Measurements from ENCODE around the gene TOLLIP. TPM values are rescaled to one million over a fixed set of nuclear protein-coding genes. Genes with fewer than 3 reads are reported as not detected.
"Not testable (repeated sequence)": the region's sequence is repeated elsewhere in the genome, so short reads cannot be mapped to it uniquely, and the experiment has no call there.

The TOLLIP gene
- total RNA-seq, 1 experiment from 2014 or later = 53.4 TPM

DNA sequence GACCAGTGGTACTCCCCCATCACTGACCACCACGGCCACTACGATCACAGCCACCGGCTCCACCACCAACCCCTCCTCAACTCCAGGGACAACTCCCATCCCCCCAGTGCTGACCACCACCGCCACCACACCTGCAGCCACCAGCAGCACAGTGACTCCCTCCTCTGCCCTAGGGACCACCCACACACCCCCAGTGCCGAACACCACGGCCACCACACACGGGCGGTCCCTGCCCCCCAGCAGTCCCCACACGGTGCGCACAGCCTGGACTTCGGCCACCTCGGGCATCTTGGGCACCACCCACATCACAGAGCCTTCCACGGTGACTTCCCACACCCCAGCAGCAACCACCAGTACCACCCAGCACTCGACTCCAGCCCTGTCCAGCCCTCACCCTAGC, 62.4 kb downstream of the TOLLIP start:
- H3K4me3 Mint-ChIP-seq (ENCODE audit: low read depth, unreplicated experiment); H3K27me3 Mint-ChIP-seq (ENCODE audit: unreplicated experiment); H3K27ac Mint-ChIP-seq (ENCODE audit: unreplicated experiment); BruUV-seq (replicated peaks); intact Hi-C loops (cut with micrococcal nuclease; ENCODE audit: unreplicated experiment); CTCF ChIA-PET; H3K9me3 Mint-ChIP-seq (ENCODE audit: low read depth, unreplicated experiment); DNase-seq; H3K4me1 Mint-ChIP-seq (ENCODE audit: low read depth, unreplicated experiment): not testable (repeated sequence)
- peaks cover 28% of the 10 kb centered on the region for H3K36me3 Mint-ChIP-seq (ENCODE audit: insufficient read depth, unreplicated experiment)

DNA sequence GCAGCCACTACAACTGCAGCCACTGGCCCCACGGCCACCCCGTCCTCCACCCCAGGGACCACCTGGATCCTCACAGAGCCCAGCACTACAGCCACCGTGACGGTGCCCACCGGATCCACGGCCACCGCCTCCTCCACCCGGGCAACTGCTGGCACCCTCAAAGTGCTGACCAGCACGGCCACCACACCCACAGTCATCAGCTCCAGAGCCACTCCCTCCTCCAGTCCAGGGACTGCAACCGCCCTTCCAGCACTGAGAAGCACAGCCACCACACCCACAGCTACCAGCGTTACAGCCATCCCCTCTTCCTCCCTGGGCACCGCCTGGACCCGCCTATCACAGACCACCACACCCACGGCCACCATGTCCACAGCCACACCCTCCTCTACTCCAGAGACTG, 63.1 kb downstream of the TOLLIP start:
- intact Hi-C loops (cut with micrococcal nuclease; ENCODE audit: unreplicated experiment); H3K27ac Mint-ChIP-seq (ENCODE audit: unreplicated experiment); H3K27me3 Mint-ChIP-seq (ENCODE audit: unreplicated experiment); H3K4me1 Mint-ChIP-seq (ENCODE audit: low read depth, unreplicated experiment); BruUV-seq (replicated peaks); CTCF ChIA-PET; H3K4me3 Mint-ChIP-seq (ENCODE audit: low read depth, unreplicated experiment); H3K9me3 Mint-ChIP-seq (ENCODE audit: low read depth, unreplicated experiment); DNase-seq: not testable (repeated sequence)
- peaks cover 26% of the 10 kb centered on the region for H3K36me3 Mint-ChIP-seq (ENCODE audit: insufficient read depth, unreplicated experiment)

DNA sequence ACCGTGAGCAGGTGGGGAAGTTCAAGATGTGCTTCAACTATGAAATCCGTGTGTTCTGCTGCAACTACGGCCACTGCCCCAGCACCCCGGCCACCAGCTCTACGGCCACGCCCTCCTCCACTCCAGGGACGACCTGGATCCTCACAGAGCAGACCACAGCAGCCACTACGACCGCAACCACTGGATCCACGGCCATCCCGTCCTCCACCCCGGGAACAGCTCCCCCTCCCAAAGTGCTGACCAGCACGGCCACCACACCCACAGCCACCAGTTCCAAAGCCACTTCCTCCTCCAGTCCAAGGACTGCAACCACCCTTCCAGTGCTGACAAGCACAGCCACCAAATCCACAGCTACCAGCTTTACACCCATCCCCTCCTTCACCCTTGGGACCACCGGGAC, 63.7 kb downstream of the TOLLIP start:
- DNase-seq; intact Hi-C loops (cut with micrococcal nuclease; ENCODE audit: unreplicated experiment); H3K27ac Mint-ChIP-seq (ENCODE audit: unreplicated experiment); H3K4me3 Mint-ChIP-seq (ENCODE audit: low read depth, unreplicated experiment); BruUV-seq (replicated peaks); H3K9me3 Mint-ChIP-seq (ENCODE audit: low read depth, unreplicated experiment); CTCF ChIA-PET; H3K4me1 Mint-ChIP-seq (ENCODE audit: low read depth, unreplicated experiment); H3K27me3 Mint-ChIP-seq (ENCODE audit: unreplicated experiment): not testable (repeated sequence)
- peaks cover 20% of the 10 kb centered on the region for H3K36me3 Mint-ChIP-seq (ENCODE audit: insufficient read depth, unreplicated experiment)

DNA sequence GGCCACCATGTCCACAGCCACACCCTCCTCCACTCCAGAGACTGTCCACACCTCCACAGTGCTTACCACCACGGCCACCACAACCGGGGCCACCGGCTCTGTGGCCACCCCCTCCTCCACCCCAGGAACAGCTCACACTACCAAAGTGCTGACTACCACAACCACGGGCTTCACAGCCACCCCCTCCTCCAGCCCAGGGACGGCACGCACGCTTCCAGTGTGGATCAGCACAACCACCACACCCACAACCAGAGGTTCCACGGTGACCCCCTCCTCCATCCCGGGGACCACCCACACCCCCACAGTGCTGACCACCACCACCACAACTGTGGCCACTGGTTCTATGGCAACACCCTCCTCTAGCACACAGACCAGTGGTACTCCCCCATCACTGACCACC, 64.9 kb downstream of the TOLLIP start:
- H3K27ac Mint-ChIP-seq (ENCODE audit: unreplicated experiment); CTCF ChIA-PET; BruUV-seq (replicated peaks); intact Hi-C loops (cut with micrococcal nuclease; ENCODE audit: unreplicated experiment); H3K4me3 Mint-ChIP-seq (ENCODE audit: low read depth, unreplicated experiment); H3K9me3 Mint-ChIP-seq (ENCODE audit: low read depth, unreplicated experiment); H3K4me1 Mint-ChIP-seq (ENCODE audit: low read depth, unreplicated experiment); H3K27me3 Mint-ChIP-seq (ENCODE audit: unreplicated experiment); DNase-seq: not testable (repeated sequence)
- H3K36me3 Mint-ChIP-seq (ENCODE audit: insufficient read depth, unreplicated experiment) = peaks cover 14% of the 10 kb centered on the region

GRCh38 chr11:1243521-1243920, 65.9 kb downstream of the TOLLIP start:
- H3K27ac Mint-ChIP-seq (ENCODE audit: unreplicated experiment); H3K4me1 Mint-ChIP-seq (ENCODE audit: low read depth, unreplicated experiment); intact Hi-C loops (cut with micrococcal nuclease; ENCODE audit: unreplicated experiment); BruUV-seq (replicated peaks); DNase-seq; H3K9me3 Mint-ChIP-seq (ENCODE audit: low read depth, unreplicated experiment); CTCF ChIA-PET; H3K27me3 Mint-ChIP-seq (ENCODE audit: unreplicated experiment); H3K4me3 Mint-ChIP-seq (ENCODE audit: low read depth, unreplicated experiment): not testable (repeated sequence)
- peaks cover 13% of the 10 kb centered on the region for H3K36me3 Mint-ChIP-seq (ENCODE audit: insufficient read depth, unreplicated experiment)

- intact Hi-C loops (cut with micrococcal nuclease; ENCODE audit: unreplicated experiment); H3K27me3 Mint-ChIP-seq (ENCODE audit: unreplicated experiment); H3K4me1 Mint-ChIP-seq (ENCODE audit: low read depth, unreplicated experiment); BruUV-seq (replicated peaks); H3K4me3 Mint-ChIP-seq (ENCODE audit: low read depth, unreplicated experiment); H3K27ac Mint-ChIP-seq (ENCODE audit: unreplicated experiment); H3K9me3 Mint-ChIP-seq (ENCODE audit: low read depth, unreplicated experiment); DNase-seq: not testable (repeated sequence)
- CTCF ChIA-PET = interaction anchor here (0.7 kb wide), 1 partner anchor 10 kb away, joined by 3 read pairs; no protein-coding TSS in a partner anchor
- peaks cover 13% of the 10 kb centered on the region for H3K36me3 Mint-ChIP-seq (ENCODE audit: insufficient read depth, unreplicated experiment)
These were observed 66.7 kb downstream of the TOLLIP start for GRCh38 chr11:1242751-1243150.

DNA sequence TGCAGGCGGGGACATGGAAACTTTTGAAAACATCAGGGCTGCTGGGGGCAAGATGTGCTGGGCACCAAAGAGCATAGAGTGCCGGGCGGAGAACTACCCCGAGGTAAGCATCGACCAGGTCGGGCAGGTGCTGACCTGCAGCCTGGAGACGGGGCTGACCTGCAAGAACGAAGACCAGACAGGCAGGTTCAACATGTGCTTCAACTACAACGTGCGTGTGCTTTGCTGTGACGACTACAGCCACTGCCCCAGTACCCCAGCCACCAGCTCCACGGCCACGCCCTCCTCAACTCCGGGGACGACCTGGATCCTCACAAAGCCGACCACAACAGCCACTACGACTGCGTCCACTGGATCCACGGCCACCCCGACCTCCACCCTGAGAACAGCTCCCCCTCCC, 67.1 kb downstream of the TOLLIP start:
- Mint-ChIP-seq H3K27ac (ENCODE audit: unreplicated experiment) (no peak overlapping the region), H3K4me3 (ENCODE audit: low read depth, unreplicated experiment) (no peak overlapping the region), H3K4me1 (ENCODE audit: low read depth, unreplicated experiment) (peaks cover 3% of the 10 kb centered on the region), H3K27me3 (ENCODE audit: unreplicated experiment) (no peaks in the 10 kb centered on the region), H3K9me3 (ENCODE audit: low read depth, unreplicated experiment) (peaks cover 3% of the 10 kb centered on the region), H3K36me3 (ENCODE audit: insufficient read depth, unreplicated experiment) (peaks cover 13% of the 10 kb centered on the region)
- DNase-seq = no peak
- CTCF ChIA-PET = interaction anchor here (0.7 kb wide), 1 partner anchor 11 kb away, joined by 3 read pairs; no protein-coding TSS in a partner anchor
- no TSS peak for BruUV-seq (replicated peaks)
- intact Hi-C loops (cut with micrococcal nuclease; ENCODE audit: unreplicated experiment) = no loop called here
- no peak for TF ChIP-seq CTCF (IDR thresholded peaks at IDR 0.05; ENCODE audit: unreplicated experiment)
